Measurements from ENCODE around the gene KCNT2.

DNA sequence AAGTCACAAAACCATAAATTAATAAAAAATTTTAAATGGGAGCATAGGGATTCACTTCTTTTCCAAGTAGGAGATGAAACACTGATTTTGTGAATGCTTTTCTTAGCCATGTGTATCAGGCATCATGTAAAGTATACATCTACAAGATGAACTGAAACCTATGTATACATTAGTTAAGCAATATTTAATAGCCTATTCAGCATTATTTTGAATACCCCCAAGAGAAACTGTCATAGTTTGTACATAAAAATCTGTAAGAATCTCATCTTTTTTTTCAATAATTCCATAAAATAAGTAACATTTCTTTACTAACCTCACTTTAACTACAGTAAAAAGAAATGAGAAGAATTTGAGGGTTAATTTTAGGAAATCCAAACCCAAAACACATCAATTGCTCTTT is 348.0 kb downstream of the KCNT2 start:
- TF ChIP-seq, protein P1, sequence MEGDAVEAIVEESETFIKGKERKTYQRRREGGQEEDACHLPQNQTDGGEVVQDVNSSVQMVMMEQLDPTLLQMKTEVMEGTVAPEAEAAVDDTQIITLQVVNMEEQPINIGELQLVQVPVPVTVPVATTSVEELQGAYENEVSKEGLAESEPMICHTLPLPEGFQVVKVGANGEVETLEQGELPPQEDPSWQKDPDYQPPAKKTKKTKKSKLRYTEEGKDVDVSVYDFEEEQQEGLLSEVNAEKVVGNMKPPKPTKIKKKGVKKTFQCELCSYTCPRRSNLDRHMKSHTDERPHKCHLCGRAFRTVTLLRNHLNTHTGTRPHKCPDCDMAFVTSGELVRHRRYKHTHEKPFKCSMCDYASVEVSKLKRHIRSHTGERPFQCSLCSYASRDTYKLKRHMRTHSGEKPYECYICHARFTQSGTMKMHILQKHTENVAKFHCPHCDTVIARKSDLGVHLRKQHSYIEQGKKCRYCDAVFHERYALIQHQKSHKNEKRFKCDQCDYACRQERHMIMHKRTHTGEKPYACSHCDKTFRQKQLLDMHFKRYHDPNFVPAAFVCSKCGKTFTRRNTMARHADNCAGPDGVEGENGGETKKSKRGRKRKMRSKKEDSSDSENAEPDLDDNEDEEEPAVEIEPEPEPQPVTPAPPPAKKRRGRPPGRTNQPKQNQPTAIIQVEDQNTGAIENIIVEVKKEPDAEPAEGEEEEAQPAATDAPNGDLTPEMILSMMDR (IDR thresholded peaks at IDR 0.05; ENCODE audit: low read depth, low read length): no peak
- TF ChIP-seq EZH2phosphoT487 (IDR thresholded peaks at IDR 0.05; ENCODE audit: low read depth): no peak

All from OCI-LY3 (cell line).